GM12874 (cell line): Measurements from ENCODE around the gene THAP3.

Source experiments
- TF ChIP-seq, protein P1 (sequence below): IDR thresholded peaks from 2 replicates; pipeline ENCODE4 v1.5.1; 2011; ENCODE audit warnings: low read depth, mild to moderate bottlenecking, control low read depth, low read length, moderate library complexity; ENCODE audit not compliant: insufficient read depth

Gene THAP3

DNA sequence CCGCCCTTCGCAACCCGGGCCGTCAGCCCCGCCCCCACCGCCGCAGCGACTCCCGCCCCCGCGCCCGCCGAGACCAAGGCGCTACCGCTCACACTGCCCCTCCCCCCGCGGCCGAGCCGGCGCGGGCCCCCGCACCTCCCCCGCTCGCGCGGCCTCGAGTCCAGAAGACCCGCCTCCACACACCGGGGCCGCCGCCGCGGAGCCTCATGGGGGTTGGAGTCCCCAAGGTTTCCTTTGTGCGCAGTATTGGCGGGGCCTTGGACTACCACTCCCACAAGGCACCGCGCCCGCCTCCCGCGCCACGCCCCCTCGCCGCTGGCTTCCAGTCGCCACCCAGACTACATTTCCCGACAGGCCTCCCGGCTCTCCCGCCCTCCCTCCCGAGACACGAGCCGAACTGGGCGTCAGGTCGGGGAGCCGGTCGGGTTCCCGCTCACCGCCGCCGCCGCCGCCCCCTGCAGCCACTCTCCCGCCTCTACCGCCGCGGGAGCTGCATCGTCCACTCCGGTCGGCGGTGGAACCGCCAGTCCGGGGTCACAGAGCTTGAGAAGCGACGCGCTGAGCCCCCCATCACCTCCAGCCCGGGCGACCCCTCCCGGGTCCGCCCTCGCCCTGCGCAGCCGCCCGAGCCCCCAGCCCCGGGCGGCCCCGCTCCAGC, 11.2 kb upstream of the THAP3 start, which contains the start of gene PHF13:
TSS of gene PHF13 (plus strand) at position 371 of the 658 bp plus-strand sequence. CDS start 336 bp downstream, outside the sequence.
- TF ChIP-seq, protein P1, sequence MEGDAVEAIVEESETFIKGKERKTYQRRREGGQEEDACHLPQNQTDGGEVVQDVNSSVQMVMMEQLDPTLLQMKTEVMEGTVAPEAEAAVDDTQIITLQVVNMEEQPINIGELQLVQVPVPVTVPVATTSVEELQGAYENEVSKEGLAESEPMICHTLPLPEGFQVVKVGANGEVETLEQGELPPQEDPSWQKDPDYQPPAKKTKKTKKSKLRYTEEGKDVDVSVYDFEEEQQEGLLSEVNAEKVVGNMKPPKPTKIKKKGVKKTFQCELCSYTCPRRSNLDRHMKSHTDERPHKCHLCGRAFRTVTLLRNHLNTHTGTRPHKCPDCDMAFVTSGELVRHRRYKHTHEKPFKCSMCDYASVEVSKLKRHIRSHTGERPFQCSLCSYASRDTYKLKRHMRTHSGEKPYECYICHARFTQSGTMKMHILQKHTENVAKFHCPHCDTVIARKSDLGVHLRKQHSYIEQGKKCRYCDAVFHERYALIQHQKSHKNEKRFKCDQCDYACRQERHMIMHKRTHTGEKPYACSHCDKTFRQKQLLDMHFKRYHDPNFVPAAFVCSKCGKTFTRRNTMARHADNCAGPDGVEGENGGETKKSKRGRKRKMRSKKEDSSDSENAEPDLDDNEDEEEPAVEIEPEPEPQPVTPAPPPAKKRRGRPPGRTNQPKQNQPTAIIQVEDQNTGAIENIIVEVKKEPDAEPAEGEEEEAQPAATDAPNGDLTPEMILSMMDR, result no peak

DNA sequence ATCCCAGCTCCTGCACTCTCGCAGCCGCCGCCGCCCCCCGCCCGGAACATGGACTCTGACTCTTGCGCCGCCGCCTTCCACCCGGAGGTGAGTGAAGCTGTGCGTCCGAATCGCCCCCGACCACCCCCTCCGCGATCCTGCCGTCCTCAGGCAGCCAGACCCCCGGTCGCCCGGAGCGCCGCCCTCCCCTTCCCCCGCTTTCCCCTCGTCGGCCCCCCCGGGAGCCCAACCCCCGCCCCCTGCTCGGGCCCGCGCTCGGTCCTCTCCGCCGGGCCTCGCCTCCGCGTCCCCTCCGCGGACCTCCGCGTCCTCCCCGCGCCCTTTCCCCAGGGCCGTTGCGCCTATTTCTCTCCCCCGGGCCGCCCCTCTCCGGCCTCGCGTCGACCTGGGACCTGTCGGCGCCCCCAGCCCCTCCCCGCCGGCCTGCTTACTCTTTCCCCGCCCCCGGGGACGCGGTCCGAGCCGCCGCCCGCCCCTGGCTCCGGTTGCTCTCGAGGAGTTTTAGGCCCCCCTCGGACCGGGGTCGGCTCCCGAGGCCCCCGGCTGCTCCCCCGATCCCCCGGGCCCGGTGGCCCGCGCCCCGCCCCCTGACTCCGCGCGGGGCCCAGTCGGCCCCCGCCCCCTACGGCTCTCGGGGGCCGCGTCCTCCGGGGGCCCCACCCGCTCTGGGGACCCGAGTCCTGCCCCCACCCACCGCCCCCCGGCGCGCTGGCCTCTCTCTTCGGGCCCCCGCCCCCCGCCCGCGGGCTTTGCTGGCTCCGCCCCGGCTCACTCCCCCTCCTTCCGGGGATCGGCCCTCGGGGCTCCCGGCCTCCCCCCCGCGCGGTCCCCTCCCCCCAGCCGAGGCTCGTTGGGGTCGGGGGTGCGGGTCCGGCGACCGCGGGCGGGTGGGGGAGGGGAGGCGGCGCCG, 10.4 kb upstream of the THAP3 start:
- TF ChIP-seq, protein P1, result no peak

DNA sequence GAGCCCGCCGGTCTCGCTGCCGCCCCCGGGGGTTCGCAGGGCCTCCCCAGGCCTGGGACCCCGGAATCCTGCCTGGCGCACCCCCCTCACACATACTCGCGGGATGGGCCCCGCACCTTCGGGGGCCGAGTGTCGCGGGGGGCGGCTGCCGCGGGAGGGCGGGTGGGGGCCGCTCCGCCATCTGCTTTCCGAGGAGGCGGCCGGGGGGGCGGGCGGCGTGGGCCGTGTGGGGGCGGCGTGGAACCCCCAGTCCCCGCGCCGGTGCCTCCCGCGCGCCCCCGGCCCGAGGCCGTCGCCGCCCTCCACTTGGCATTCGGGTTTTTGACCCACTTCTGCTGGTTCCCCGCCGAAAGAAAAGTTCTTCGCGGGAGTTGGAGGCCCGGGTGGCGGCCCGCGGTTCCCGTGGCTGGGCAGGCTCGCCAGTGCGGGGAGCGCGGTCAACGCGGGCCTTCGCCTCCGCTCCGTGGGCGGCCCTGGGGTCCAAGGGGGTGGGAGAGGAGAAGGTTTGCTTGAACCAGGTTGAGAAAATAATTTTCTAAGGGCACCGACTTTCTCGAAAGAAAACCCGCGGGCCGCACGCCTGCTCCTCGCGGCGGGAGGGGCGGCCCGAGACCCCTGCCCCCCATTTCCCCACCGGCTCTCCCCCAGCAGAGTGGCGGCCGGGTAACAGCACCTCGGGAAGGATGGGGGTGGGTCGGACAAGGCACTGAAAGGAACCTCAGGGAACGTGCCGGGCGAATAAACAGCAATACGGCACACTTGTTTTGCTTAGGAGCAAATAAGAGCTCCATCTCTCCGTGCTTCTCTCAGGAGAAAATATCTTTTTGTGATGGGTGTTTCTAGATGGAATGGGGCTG, 9.5 kb upstream of the THAP3 start:
- TF ChIP-seq, protein P1, result no peak

DNA sequence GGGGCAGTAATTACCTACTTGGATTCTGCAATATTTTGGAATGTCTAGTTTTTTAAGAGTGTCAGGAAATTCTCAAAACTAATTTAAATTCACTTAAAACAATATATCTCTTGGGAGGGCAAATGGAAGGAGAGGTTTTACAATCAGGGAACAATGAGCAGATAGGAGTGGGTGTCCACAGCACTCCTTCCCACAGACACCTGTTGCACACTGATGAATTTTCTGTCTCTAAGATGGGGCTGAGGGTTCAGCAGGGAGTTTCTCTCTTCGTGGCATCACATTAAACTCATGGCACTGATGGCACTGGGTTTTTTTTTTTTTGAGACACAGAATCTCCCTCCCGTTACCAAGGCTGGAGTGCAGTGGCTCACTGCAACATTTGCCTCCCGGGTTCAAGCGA, 5.6 kb upstream of the THAP3 start:
- TF ChIP-seq, protein P1, result no peak

DNA sequence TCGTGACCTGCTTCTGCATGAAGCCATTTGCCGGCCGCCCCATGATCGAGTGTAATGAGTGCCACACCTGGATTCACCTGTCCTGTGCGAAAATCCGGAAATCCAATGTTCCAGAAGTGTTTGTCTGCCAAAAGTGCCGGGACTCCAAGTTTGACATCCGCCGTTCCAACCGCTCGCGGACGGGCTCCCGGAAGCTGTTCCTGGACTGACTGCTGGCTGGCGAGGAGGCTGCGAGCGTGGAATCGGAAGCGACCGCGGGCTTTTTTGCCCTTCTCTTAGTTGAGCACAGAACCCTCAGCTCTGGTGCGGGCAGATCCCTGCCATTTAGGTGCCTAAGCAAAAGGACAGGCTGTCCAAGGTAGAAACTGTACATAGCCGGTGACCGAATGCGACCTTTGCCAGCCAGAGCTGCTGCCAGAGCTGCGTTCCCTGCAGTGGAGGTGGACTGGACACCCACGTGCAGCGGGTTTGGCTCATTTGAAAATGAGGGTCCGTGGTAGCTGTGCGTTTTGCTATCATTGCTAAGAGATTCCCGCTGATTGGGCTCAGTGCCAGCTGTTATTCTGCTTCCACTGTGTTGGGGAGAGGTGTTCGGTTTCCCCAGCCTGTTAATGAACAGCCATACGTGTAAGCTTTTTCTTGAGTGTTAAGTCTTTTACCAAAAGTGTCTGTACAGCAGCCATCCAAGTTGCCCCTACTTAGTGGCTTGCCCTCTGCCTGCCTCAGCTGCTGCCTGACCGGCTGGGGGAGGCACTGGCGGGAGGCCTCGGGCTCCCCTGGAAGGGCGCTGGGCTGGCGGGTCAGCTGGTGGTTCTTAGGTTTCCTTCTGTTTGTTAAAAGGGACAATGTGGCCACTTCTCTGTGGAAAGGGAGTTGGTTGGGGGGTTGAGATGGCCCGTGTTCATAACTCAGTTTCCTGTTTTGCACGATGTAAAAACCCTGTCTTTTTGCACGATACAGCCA, 3.0 kb upstream of the THAP3 start:
- TF ChIP-seq, protein P1, result no peak

DNA sequence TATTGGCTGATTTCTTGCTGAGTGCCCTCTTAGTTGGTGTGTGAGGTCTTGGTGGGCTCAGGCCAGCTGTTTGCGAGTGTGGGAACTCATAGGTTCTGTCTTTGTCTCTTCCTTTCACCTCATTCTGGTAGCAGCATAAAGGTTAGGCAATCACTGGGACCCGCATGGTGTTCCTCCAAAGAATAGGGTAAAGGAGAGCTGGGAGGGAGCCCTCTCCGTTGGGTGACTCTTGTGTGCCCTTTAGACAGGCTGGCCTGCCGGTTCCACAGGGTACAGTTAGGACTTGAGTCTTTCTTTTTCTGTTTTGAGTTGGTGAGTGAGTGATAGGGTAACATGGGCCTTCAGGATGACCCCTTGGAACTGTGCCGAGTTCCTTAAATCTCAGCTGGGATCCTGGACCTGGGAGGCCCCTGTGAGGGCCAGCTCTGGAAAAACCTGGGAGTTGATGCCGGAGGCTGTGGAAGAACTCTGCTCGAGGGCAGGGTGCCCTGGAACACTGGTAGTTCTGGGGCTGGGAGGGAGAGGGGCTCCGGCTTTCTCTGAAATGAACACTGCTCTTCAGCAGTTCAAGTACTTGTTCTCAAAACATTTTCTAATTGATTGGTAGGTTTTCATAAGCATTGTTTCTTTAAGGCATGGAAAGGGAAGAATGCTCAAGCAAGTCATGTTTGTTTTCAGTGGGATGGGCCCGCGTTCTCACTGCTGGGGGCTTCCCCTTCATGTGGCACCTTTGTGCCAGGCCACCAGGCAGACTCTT, 2.1 kb upstream of the THAP3 start:
- TF ChIP-seq, protein P1, result no peak
